ENCODE results near the gene SIX3.

The SIX3 gene

GRCh38 chr2:44943693-44944101 lies 2.2 kb downstream of the SIX3 start:
- DNase-seq (ENCODE audit: low read depth): no peak

- DNase-seq (ENCODE audit: low read depth): no peak
These were observed 2.8 kb downstream of the SIX3 start for GRCh38 chr2:44944102-44944951.

GRCh38 chr2:44944952-44945612 lies 3.6 kb downstream of the SIX3 start:
- DNase-seq (ENCODE audit: low read depth): no peak

- DNase-seq (ENCODE audit: low read depth): no peak
These were observed 4.3 kb downstream of the SIX3 start for GRCh38 chr2:44945676-44946371.

- DNase-seq (ENCODE audit: low read depth): no peak
These were observed 5.0 kb downstream of the SIX3 start for GRCh38 chr2:44946372-44947027.

- no peak for DNase-seq (ENCODE audit: low read depth)
These were observed 5.5 kb downstream of the SIX3 start for GRCh38 chr2:44947028-44947375.

- DNase-seq (ENCODE audit: low read depth): no peak
These were observed 7.2 kb downstream of the SIX3 start for GRCh38 chr2:44948565-44949328.

- peak; percentile 25 for DNase-seq (ENCODE audit: low read depth)
These were observed 8.0 kb downstream of the SIX3 start for GRCh38 chr2:44949329-44950151.

GRCh38 chr2:44950646-44951045 lies 9.1 kb downstream of the SIX3 start:
- no peak for DNase-seq (ENCODE audit: low read depth)

- DNase-seq (ENCODE audit: low read depth): no peak
These were observed 9.6 kb downstream of the SIX3 start for GRCh38 chr2:44951124-44951523.

- DNase-seq (ENCODE audit: low read depth): no peak
These were observed 10.2 kb downstream of the SIX3 start for GRCh38 chr2:44951714-44952113.

GRCh38 chr2:44952143-44952805 lies 10.8 kb downstream of the SIX3 start:
- DNase-seq (ENCODE audit: low read depth): peak; percentile 54

- DNase-seq (ENCODE audit: low read depth): no peak
These were observed 11.4 kb downstream of the SIX3 start for GRCh38 chr2:44952806-44953498.

GRCh38 chr2:44953499-44953883 lies 12.0 kb downstream of the SIX3 start:
- DNase-seq (ENCODE audit: low read depth): no peak

GRCh38 chr2:44954447-44954888 lies 13.0 kb downstream of the SIX3 start:
- DNase-seq (ENCODE audit: low read depth): no peak

- no peak for DNase-seq (ENCODE audit: low read depth)
These were observed 13.5 kb downstream of the SIX3 start for GRCh38 chr2:44954889-44955592.

GRCh38 chr2:44955593-44956392 lies 14.3 kb downstream of the SIX3 start:
- DNase-seq (ENCODE audit: low read depth): peak; percentile 63

GRCh38 chr2:44956843-44957242 lies 15.3 kb downstream of the SIX3 start:
- no peak for DNase-seq (ENCODE audit: low read depth)
